SK-N-SH (cell line): Measurements from ENCODE around the gene RCCD1. TPM values are rescaled to one million over a fixed set of nuclear protein-coding genes. Genes with fewer than 3 reads are reported as not detected.
"Not testable (repeated sequence)": the region's sequence is repeated elsewhere in the genome, so short reads cannot be mapped to it uniquely, and the experiment has no call there.

Experiments used
- CTCF ChIA-PET: fragments of 300-600, 350-600 bp; formaldehyde crosslinking; extraction: SDS; loops from one replicate; lab custom pipeline; 2021; lab: Yijun Ruan, JAX
- POLR2A ChIA-PET: fragments of 350-600 bp; sonication (Branson Sonifier 250); formaldehyde crosslinking; extraction: SDS; loops from one replicate; lab custom pipeline; 2020; ENCODE audit warnings: antibody characterized with exemption, inconsistent platforms; lab: Yijun Ruan, JAX
- DNase-seq: peaks from one replicate; pipeline ENCODE4 v3.0.0; 2012
- H2AFZ ChIP-seq: fragments of 200-600 bp; sonication (generic); 2 replicates; pipeline ENCODE4 v1.8.1; 2016; ENCODE audit warnings: antibody characterized with exemption, mild to moderate bottlenecking, low read depth
- H3F3A ChIP-seq: fragments of 200-600 bp; sonication (generic); replicated peaks from 2 replicates; pipeline ENCODE3; 2016; ENCODE audit warnings: antibody characterized with exemption, mild to moderate bottlenecking; ENCODE audit not compliant: insufficient read depth
- H3K27ac ChIP-seq, 2 experiments: fragments of 200-500 bp in 1 of 2; fragments of 200-600 bp in 1 of 2; sonication (Bioruptor generic) in 1 of 2; sonication (generic), shearing (Covaris generic) in 1 of 2; 2 replicates each; pipeline versions ENCODE4 v1.5.1 to v1.6.1; 2014 to 2016; ENCODE audit warnings: low read depth in 2 of 2, inconsistent platforms in 1 of 2, low read length in 1 of 2, mild to moderate bottlenecking in 1 of 2, mixed read lengths in 1 of 2
- H3K27me3 ChIP-seq: fragments of 200-600 bp; sonication (generic), shearing (Covaris generic); 2 replicates; pipeline ENCODE4 v1.6.1; 2016; ENCODE audit warnings: mixed run types; ENCODE audit not compliant: insufficient read depth
- H3K36me3 ChIP-seq, 2 experiments: fragments of 200-500 bp in 1 of 2; fragments of 200-600 bp in 1 of 2; sonication (Bioruptor generic) in 1 of 2; sonication (generic) in 1 of 2; replicated peaks in 1 of 2; 2 replicates each; pipeline versions ENCODE3 to v1.5.1; 2014 to 2016; ENCODE audit warnings: low read length in 1 of 2, mild to moderate bottlenecking in 1 of 2; ENCODE audit not compliant: insufficient read depth in 2 of 2, control insufficient read depth in 1 of 2
- H3K4me1 ChIP-seq, 2 experiments: fragments of 200-500 bp in 1 of 2; fragments of 200-600 bp in 1 of 2; sonication (Bioruptor generic) in 1 of 2; sonication (generic), shearing (Covaris generic) in 1 of 2; 2 replicates each; pipeline versions ENCODE4 v1.5.1 to v1.6.1; 2014 to 2016; ENCODE audit warnings: low read depth in 1 of 2, low read length in 1 of 2, mixed run types in 1 of 2; ENCODE audit not compliant: insufficient read depth in 2 of 2, control insufficient read depth in 1 of 2
- H3K4me2 ChIP-seq: fragments of 200-600 bp; sonication (generic), shearing (Covaris generic); 2 replicates; pipeline ENCODE4 v1.6.1; 2017; ENCODE audit warnings: mixed run types
- H3K4me3 ChIP-seq, 2 experiments: fragments of 200-500 bp in 1 of 2; fragments of 200-600 bp in 1 of 2; sonication (Bioruptor generic) in 1 of 2; sonication (generic), shearing (Covaris generic) in 1 of 2; 2 replicates each; pipeline versions ENCODE4 v1.5.1 to v1.8.1; 2014 to 2016; ENCODE audit warnings: low read depth in 2 of 2, inconsistent platforms in 1 of 2, low read length in 1 of 2, mild to moderate bottlenecking in 1 of 2, mixed read lengths in 1 of 2, moderate library complexity in 1 of 2
- H3K79me2 ChIP-seq: fragments of 200-600 bp; sonication (generic); 2 replicates; pipeline ENCODE4 v1.8.1; 2017; ENCODE audit warnings: mild to moderate bottlenecking; ENCODE audit not compliant: insufficient read depth
- H3K9ac ChIP-seq: fragments of 200-600 bp; sonication (generic); 2 replicates; pipeline ENCODE4 v1.6.1; 2017; ENCODE audit warnings: mixed run types
- H3K9me2 ChIP-seq: fragments of 200-600 bp; sonication (generic); 2 replicates; pipeline ENCODE4 v1.6.1; 2017; ENCODE audit warnings: mixed run types
- H3K9me3 ChIP-seq: fragments of 200-600 bp; sonication (generic); 2 replicates; pipeline ENCODE4 v1.6.1; 2017; ENCODE audit warnings: mixed run types, mild to moderate bottlenecking, moderate library complexity
- H4K20me1 ChIP-seq: fragments of 200-600 bp; sonication (generic); 2 replicates; pipeline ENCODE4 v1.6.1; 2017; ENCODE audit warnings: mild to moderate bottlenecking, mixed run types; ENCODE audit not compliant: insufficient read depth
- ELF1 ChIP-seq: IDR thresholded peaks from 2 replicates; pipeline ENCODE4 v1.4.0; 2012
- EZH2phosphoT487 ChIP-seq: fragments of 200-600 bp; sonication (generic); IDR thresholded peaks from 2 replicates; pipeline ENCODE4 v1.6.1; 2017; ENCODE audit warnings: low read depth, mixed run types, mild to moderate bottlenecking, antibody characterized with exemption, moderate library complexity, borderline replicate concordance
- FOXJ3 ChIP-seq: sonication (generic); formaldehyde crosslinking; IDR thresholded peaks from 2 replicates; pipeline ENCODE4 v1.5.1; 2020; ENCODE audit warnings: mild to moderate bottlenecking, missing genetic modification reagents
- GABPA ChIP-seq: IDR thresholded peaks from 2 replicates; pipeline ENCODE4 v1.4.0; 2012; ENCODE audit warnings: low read depth, mild to moderate bottlenecking
- JUND ChIP-seq: IDR thresholded peaks from 2 replicates; pipeline ENCODE4 v1.4.0; 2012
- MEF2A ChIP-seq: IDR thresholded peaks from 2 replicates; pipeline ENCODE4 v1.4.0; 2012; ENCODE audit warnings: low read depth, borderline replicate concordance
- NRF1 ChIP-seq: IDR thresholded peaks from 2 replicates; pipeline ENCODE4 v1.6.1; 2012; ENCODE audit warnings: low read depth, mild to moderate bottlenecking, low read length
- POLR2AphosphoS5 ChIP-seq: IDR thresholded peaks from 2 replicates; pipeline ENCODE4 v1.6.1; 2012; ENCODE audit warnings: low read depth, low read length
- RCOR1 ChIP-seq: fragments of 150-350 bp; IDR thresholded peaks from 2 replicates; pipeline ENCODE4 v1.6.1; 2017; ENCODE audit warnings: antibody characterized with exemption, low read length
- RFX5 ChIP-seq: IDR thresholded peaks from 2 replicates; pipeline ENCODE4 v1.6.1; 2012; ENCODE audit warnings: mild to moderate bottlenecking, improper control_type of control experiment, low read length
- SIN3A ChIP-seq: IDR thresholded peaks from 2 replicates; pipeline ENCODE4 v1.6.1; 2012; ENCODE audit warnings: low read depth, mild to moderate bottlenecking, low read length, moderate library complexity, borderline replicate concordance
- SMC3 ChIP-seq: IDR thresholded peaks from 2 replicates; pipeline ENCODE4 v1.6.1; 2012; ENCODE audit warnings: low read depth, low read length, improper control_type of control experiment
- TCF12 ChIP-seq: IDR thresholded peaks from 2 replicates; pipeline ENCODE4 v1.4.0; 2012
- TEAD4 ChIP-seq: IDR thresholded peaks from 2 replicates; pipeline ENCODE4 v1.4.0; 2012; ENCODE audit warnings: mild to moderate bottlenecking, borderline replicate concordance; ENCODE audit not compliant: insufficient read depth
- YY1 ChIP-seq: IDR thresholded peaks from 2 replicates; pipeline ENCODE4 v1.4.0; 2012; ENCODE audit warnings: low read depth, mild to moderate bottlenecking
- WGBS: methylation state at CpG from one replicate; pipeline ENCODE4 v1.1.6; 2017; ENCODE audit warnings: low lambda C conversion rate; 5-methylcytosine and 5-hydroxymethylcytosine counted together
- polyA plus RNA-seq, 3 experiments: library from polyadenylated mRNA; depleted of rRNA; stranded (reverse); fragments of >200 nt; gene quantifications; 2 replicates each; pipeline ENCODE4 v1.2.3, GENCODE V29; 2012

Gene RCCD1
- polyA plus RNA-seq, 1 of the 3 experiments (the other 2 are of a cell fraction), result 21.2 TPM

GRCh38 chr15:90907838-90908507 is 46.7 kb upstream of the RCCD1 start:
- Histone ChIP-seq H3K27me3 (no peaks in the 10 kb centered on the region), H4K20me1 (no peaks in the 10 kb centered on the region), H3K4me3 (no peak overlapping the region), H3K36me3 (peaks cover 0 to 59% of the 10 kb centered on the region in 2 experiments), H3K27ac (no peak overlapping the region), H3K4me1 (peaks cover 3 to 7% of the 10 kb centered on the region in 2 experiments; a peak in 2 of 4 replicates), H3K79me2 (no peaks in the 10 kb centered on the region), H3K9ac (no peak overlapping the region), H3F3A (no peaks in the 10 kb centered on the region), H2AFZ (no peak overlapping the region), H3K9me2 (no peaks in the 10 kb centered on the region), H3K4me2 (no peak overlapping the region), H3K9me3 (no peaks in the 10 kb centered on the region)
- ChIA-PET POLR2A (no interaction called here), CTCF (no interaction called here)
- DNase-seq, result no peak
- TF ChIP-seq YY1 (no peak), ELF1 (no peak), RFX5 (no peak), SMC3 (no peak), FOXJ3 (no peak), MEF2A (no peak), NRF1 (no peak), JUND (no peak), TEAD4 (no peak), GABPA (no peak), POLR2AphosphoS5 (no peak), SIN3A (no peak), TCF12 (no peak)
- 95% methylated on average over 9 of the region's 9 CpGs for WGBS

- H3K9me3 ChIP-seq, H3K79me2 ChIP-seq, H4K20me1 ChIP-seq, H3K27ac ChIP-seq, H2AFZ ChIP-seq, H3K9me2 ChIP-seq, H3K4me2 ChIP-seq, H3K27me3 ChIP-seq, H3K9ac ChIP-seq, H3K4me1 ChIP-seq, DNase-seq, H3F3A ChIP-seq, POLR2A ChIA-PET, H3K4me3 ChIP-seq: not testable (repeated sequence)
- H3K36me3 ChIP-seq, result peaks cover 0 to 66% of the 10 kb centered on the region in 2 experiments
- WGBS, result 92% methylated on average over 9 of the region's 11 CpGs
- CTCF ChIA-PET, result interaction anchor here (0.7 to 1.5 kb wide), 2 partner anchors 23 to 57 kb away, joined by 4 to 8 read pairs; partner anchors contain the start of gene HDDC3
Observed at GRCh38 chr15:90909449-90909848, 45.2 kb upstream of the RCCD1 start.

- H3K4me3 ChIP-seq, result no peak overlapping the region
- no peak overlapping the region for H2AFZ ChIP-seq
- ChIA-PET POLR2A (no interaction called here), CTCF (interaction anchor here (0.7 to 1.5 kb wide), 3 partner anchors 22 to 57 kb away, joined by 3 to 8 read pairs (median 4); partner anchors contain the start of gene HDDC3)
- no peaks in the 10 kb centered on the region for H4K20me1 ChIP-seq
- no peaks in the 10 kb centered on the region for H3K79me2 ChIP-seq
- H3K9ac ChIP-seq, result no peak overlapping the region
- no peak for DNase-seq
- no peaks in the 10 kb centered on the region for H3K9me3 ChIP-seq
- no peak overlapping the region for H3K27ac ChIP-seq
- H3K36me3 ChIP-seq, result peaks cover 0 to 68% of the 10 kb centered on the region in 2 experiments
- no peak overlapping the region for H3K4me2 ChIP-seq
- no peaks in the 10 kb centered on the region for H3F3A ChIP-seq
- TF ChIP-seq RCOR1 (no peak), SIN3A (no peak), EZH2phosphoT487 (no peak)
- H3K4me1 ChIP-seq, result no peaks in the 10 kb centered on the region
- H3K9me2 ChIP-seq, result no peaks in the 10 kb centered on the region
- 97% methylated on average over 8 of the region's 8 CpGs for WGBS
- H3K27me3 ChIP-seq, result no peaks in the 10 kb centered on the region
Observed at GRCh38 chr15:90909976-90910375, 44.7 kb upstream of the RCCD1 start.
